ENCODE data around the gene VPS4B.

The VPS4B gene

GRCh38 chr18:63427558-63427957 lies 5.3 kb upstream of the VPS4B start:
- DNase-seq: no peak

- no peak for DNase-seq
These were observed 608 bp upstream of the VPS4B start for GRCh38 chr18:63422864-63423304.

GRCh38 chr18:63421514-63421913 lies 762 bp downstream of the VPS4B start:
- DNase-seq: no peak

GRCh38 chr18:63412953-63413352 lies 9.3 kb downstream of the VPS4B start:
- DNase-seq: no peak

- no peak for DNase-seq
These were observed 11.5 kb downstream of the VPS4B start for GRCh38 chr18:63410792-63411191.

- no peak for DNase-seq
These were observed 13.0 kb downstream of the VPS4B start for GRCh38 chr18:63409301-63409700.

- no peak for DNase-seq
These were observed 14.5 kb downstream of the VPS4B start for GRCh38 chr18:63407734-63408133.

GRCh38 chr18:63405986-63406385 lies 16.3 kb downstream of the VPS4B start:
- DNase-seq: no peak

- no peak for DNase-seq
These were observed 19.8 kb downstream of the VPS4B start for GRCh38 chr18:63402246-63403162.

- no peak for DNase-seq
These were observed 23.0 kb downstream of the VPS4B start for GRCh38 chr18:63399300-63399699.

- DNase-seq: no peak
These were observed 24.9 kb downstream of the VPS4B start for GRCh38 chr18:63397349-63397748.

GRCh38 chr18:63395503-63395902 lies 26.8 kb downstream of the VPS4B start:
- DNase-seq: no peak

- no peak for DNase-seq
These were observed 27.3 kb downstream of the VPS4B start for GRCh38 chr18:63394954-63395353.

GRCh38 chr18:63387861-63388260 lies 34.4 kb downstream of the VPS4B start:
- no peak for DNase-seq

- DNase-seq: no peak
These were observed 39.4 kb downstream of the VPS4B start for GRCh38 chr18:63382843-63383242.

- DNase-seq: no peak
These were observed 42.7 kb downstream of the VPS4B start for GRCh38 chr18:63379639-63379962.

GRCh38 chr18:63378919-63379638 lies 43.2 kb downstream of the VPS4B start:
- DNase-seq: no peak

- DNase-seq: no peak
These were observed 44.8 kb downstream of the VPS4B start for GRCh38 chr18:63377275-63377980.

GRCh38 chr18:63376538-63376937 lies 45.7 kb downstream of the VPS4B start:
- DNase-seq: no peak

- no peak for DNase-seq
These were observed 47.7 kb downstream of the VPS4B start for GRCh38 chr18:63374540-63374939.

- peak; percentile 46 for DNase-seq
These were observed 49.1 kb downstream of the VPS4B start for GRCh38 chr18:63373161-63373560.

GRCh38 chr18:63368611-63369010 lies 53.7 kb downstream of the VPS4B start:
- no peak for DNase-seq
